WTC11 (cell line): ENCODE results near the gene PIGR. TPM values are rescaled to one million over a fixed set of nuclear protein-coding genes. Genes with fewer than 3 reads are reported as not detected.

Experiments
- ATAC-seq: fragments of 200-7000 bp; cut with Tn5 transposase; 2 replicates; pipeline ENCODE4 v1.10.0; 2021; ENCODE audit warnings: mild to moderate bottlenecking, moderate library complexity
- CTCF ChIA-PET: fragments of 300-600 bp; sonication (Branson Sonifier 250); formaldehyde crosslinking; loops from one replicate; lab custom pipeline; 2021; ENCODE audit warnings: antibody characterized with exemption; lab: Charles Lee
- POLR2A ChIA-PET: fragments of 350-600 bp; sonication (Branson Sonifier 250); formaldehyde crosslinking; loops from one replicate; lab custom pipeline; 2021; ENCODE audit warnings: antibody characterized with exemption; lab: Charles Lee
- DNase-seq: peaks from one replicate; pipeline ENCODE4 v3.0.0; 2021; ENCODE audit warnings: low spot score
- H3K27ac Mint-ChIP-seq: 2 replicates; pipeline ENCODE4 v1.8.0; 2021; ENCODE audit warnings: mixed read lengths
- H3K27me3 Mint-ChIP-seq: 2 replicates; pipeline ENCODE4 v1.8.0; 2021; ENCODE audit warnings: low read depth, mild to moderate bottlenecking, moderate library complexity, mixed read lengths
- H3K36me3 Mint-ChIP-seq: 2 replicates; pipeline ENCODE4 v1.8.0; 2021; ENCODE audit warnings: mixed read lengths
- H3K4me1 Mint-ChIP-seq: 2 replicates; pipeline ENCODE4 v1.8.0; 2022; ENCODE audit warnings: mixed read lengths
- H3K4me3 Mint-ChIP-seq: 2 replicates; pipeline ENCODE4 v1.8.0; 2021; ENCODE audit warnings: mild to moderate bottlenecking, moderate library complexity, mixed read lengths
- H3K9me3 Mint-ChIP-seq: 2 replicates; pipeline ENCODE4 v1.8.0; 2021; ENCODE audit warnings: mixed read lengths
- ARID4B ChIP-seq: sonication (generic); formaldehyde crosslinking; IDR thresholded peaks from 2 replicates; pipeline ENCODE4 v1.8.0; 2023; ENCODE audit warnings: missing genetic modification reagents, mild to moderate bottlenecking, borderline replicate concordance
- CTCF ChIP-seq: fragments of 200-600 bp; IDR thresholded peaks from 2 replicates; pipeline ENCODE4 v1.8.0; 2022; ENCODE audit warnings: antibody characterized with exemption
- E2F4 ChIP-seq: sonication (generic); formaldehyde crosslinking; IDR thresholded peaks from 2 replicates; pipeline ENCODE4 v1.8.1; 2022; ENCODE audit warnings: low read depth, mild to moderate bottlenecking, moderate library complexity, missing genetic modification reagents, borderline replicate concordance
- ELF4 ChIP-seq: sonication (generic); formaldehyde crosslinking; IDR thresholded peaks from 2 replicates; pipeline ENCODE4 v1.8.1; 2022; ENCODE audit warnings: low read depth, mild to moderate bottlenecking, moderate library complexity, missing genetic modification reagents
- HMGXB4 ChIP-seq: sonication (generic); formaldehyde crosslinking; IDR thresholded peaks from 2 replicates; pipeline ENCODE4 v1.8.1; 2023; ENCODE audit warnings: mild to moderate bottlenecking, moderate library complexity, missing genetic modification reagents
- MYBL2 ChIP-seq: sonication (generic); formaldehyde crosslinking; IDR thresholded peaks from 2 replicates; pipeline ENCODE4 v1.8.1; 2023; ENCODE audit warnings: mild to moderate bottlenecking, moderate library complexity, missing genetic modification reagents
- PREB ChIP-seq: sonication (generic); formaldehyde crosslinking; IDR thresholded peaks from 2 replicates; pipeline ENCODE4 v1.8.1; 2022; ENCODE audit warnings: mild to moderate bottlenecking, missing genetic modification reagents, moderate library complexity, borderline replicate concordance
- SMAD3 ChIP-seq: sonication (generic); formaldehyde crosslinking; IDR thresholded peaks from 2 replicates; pipeline ENCODE4 v1.8.0; 2022; ENCODE audit warnings: missing genetic modification reagents, mild to moderate bottlenecking, borderline replicate concordance
- total RNA-seq: library from RNA; stranded (reverse); gene quantifications from 3 replicates; pipeline ENCODE4 v1.2.3, GENCODE V29; 2021

PIGR gene
- total RNA-seq, 1 experiment from 2014 or later = 1.9 TPM

- ATAC-seq = peak; percentile 43
- H3K27me3 Mint-ChIP-seq = peaks cover 40% of the 10 kb centered on the region
- H3K36me3 Mint-ChIP-seq = no peaks in the 10 kb centered on the region
- CTCF ChIA-PET = interaction anchor here (0.5 to 3.5 kb wide), 54 partner anchors 9 to 589 kb away, joined by 3 to 58 read pairs (median 5); partner anchors contain the start of genes C1orf116, DYRK3, EIF2D and FCMR
- peak; percentile 70 for DNase-seq
- no peak for TF ChIP-seq E2F4
- no peak for TF ChIP-seq PREB (CRISPR knock-in tag)
- peak; percentile 81 for TF ChIP-seq CTCF
- TF ChIP-seq ARID4B = no peak
- no peak for TF ChIP-seq MYBL2 (CRISPR knock-in tag)
- TF ChIP-seq ELF4 (CRISPR knock-in tag) = no peak
- no peak for TF ChIP-seq HMGXB4 (CRISPR knock-in tag)
- no peaks in the 10 kb centered on the region for H3K9me3 Mint-ChIP-seq
- no peak overlapping the region for H3K27ac Mint-ChIP-seq
- no peak overlapping the region for H3K4me3 Mint-ChIP-seq
- POLR2A ChIA-PET = no interaction called here
- peaks cover 8% of the 10 kb centered on the region for H3K4me1 Mint-ChIP-seq
These were observed 33.7 kb downstream of the PIGR start for GRCh38 chr1:206912445-206913095.

GRCh38 chr1:206911064-206911663, 35.1 kb downstream of the PIGR start:
- Mint-ChIP-seq H3K36me3 (no peaks in the 10 kb centered on the region), H3K4me3 (peak overlapping the region; percentile 70), H3K27me3 (peaks cover 49% of the 10 kb centered on the region), H3K27ac (no peak overlapping the region), H3K9me3 (no peaks in the 10 kb centered on the region), H3K4me1 (peaks cover 12% of the 10 kb centered on the region)
- TF ChIP-seq SMAD3 (no peak), CTCF (peak; percentile 86)
- DNase-seq = no peak
- ChIA-PET POLR2A (no interaction called here), CTCF (interaction anchor here (0.6 to 3.5 kb wide), 16 partner anchors 14 to 1669 kb away, joined by 3 to 58 read pairs (median 5); partner anchors contain the start of gene DYRK3)
- ATAC-seq = no peak
